NCI-H82 treated with DMSO at 0.1 percent for 48 hours (cell line): ENCODE data around the gene SPATS2L.

Experiments used
- DNase-seq: peaks from one replicate; lab custom pipeline; 2025; ENCODE audit not compliant: unreplicated experiment; lab: John Stamatoyannopoulos, UW

Gene SPATS2L

GRCh38 chr2:200376513-200377354 is 70.2 kb downstream of the SPATS2L start:
- DNase-seq: no peak

DNA sequence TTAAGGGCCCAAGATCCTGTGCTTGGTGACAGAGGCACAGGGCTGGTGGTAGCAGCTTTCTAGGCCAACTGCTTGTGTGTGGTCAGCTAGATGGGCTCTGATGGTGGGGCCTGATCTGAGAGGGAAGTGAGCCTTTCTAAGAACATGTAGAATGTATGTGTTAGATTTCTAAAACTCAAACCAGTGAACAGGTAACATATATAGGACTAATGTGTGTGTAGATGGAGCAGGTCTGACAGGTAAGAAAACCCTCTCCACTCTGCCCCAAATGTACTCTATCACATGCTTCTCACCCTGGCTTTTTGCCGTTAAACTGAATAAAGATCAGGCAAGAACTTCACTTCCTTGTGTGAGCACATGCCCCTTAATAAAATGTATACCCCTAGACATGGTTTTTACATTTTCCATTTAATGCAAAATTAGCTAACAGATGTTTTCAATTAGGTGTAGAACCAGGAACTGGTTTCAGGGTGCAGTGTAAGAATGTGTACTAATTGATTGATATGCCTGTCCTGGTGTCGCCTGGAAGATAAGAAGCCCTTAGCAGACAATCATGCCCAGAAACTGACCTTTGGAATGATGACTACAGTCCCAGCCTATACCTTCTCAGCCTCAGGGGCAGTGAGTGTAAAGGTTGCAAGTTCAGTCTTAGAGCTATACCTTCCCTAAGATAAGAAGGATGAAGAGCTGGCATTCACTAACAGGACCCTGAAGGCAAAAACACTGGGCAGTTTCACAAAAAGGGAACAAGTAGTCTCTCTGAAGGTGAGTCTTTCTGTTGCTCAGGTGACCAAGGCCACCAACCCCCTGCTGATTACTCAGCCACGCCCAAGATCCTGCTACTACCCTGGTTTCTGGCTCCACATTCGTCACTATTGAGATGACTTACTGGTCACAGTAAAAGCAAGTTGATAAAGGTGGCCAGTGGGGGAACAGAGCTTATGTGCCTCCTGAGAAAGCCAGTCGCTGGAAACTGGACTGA is 71.2 kb downstream of the SPATS2L start:
- no peak for DNase-seq

DNA sequence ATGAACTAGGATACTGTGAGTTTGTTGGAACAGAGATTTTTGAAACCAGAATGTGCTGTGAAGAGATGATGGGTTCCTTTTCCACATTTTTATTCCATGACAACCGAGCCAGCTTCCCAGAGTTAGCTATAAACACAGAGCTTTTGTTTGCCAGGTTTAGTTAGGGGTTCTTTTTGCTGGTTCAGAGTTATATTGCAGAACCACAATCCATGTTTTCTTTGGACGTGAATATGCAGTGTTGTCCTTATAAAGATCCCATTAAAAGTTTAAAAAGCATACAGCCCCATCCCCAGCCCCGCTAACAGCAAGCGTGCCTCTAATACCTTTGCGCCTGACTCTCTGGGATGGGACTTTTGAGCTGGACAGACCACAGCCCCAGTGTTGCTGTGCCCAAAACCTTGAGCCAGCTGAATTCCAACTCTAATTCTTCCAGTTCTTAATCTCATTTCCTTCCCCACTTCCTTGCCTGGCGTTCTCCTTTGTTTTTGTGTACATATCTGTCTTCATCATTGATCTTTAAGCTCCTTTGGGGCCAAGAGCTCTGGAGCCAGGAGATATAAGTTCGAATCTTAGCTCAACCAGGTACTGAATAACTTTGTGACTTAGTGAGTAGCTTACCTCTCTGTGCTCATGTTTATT is 72.3 kb downstream of the SPATS2L start:
- peak; percentile 38 for DNase-seq

- DNase-seq: no peak
Measured at GRCh38 chr2:200379481-200380090, 73.1 kb downstream of the SPATS2L start.

- DNase-seq: no peak
Measured at GRCh38 chr2:200380091-200380561, 73.6 kb downstream of the SPATS2L start.

GRCh38 chr2:200380833-200381542 is 74.5 kb downstream of the SPATS2L start:
- DNase-seq: no peak

- DNase-seq: no peak
Measured at GRCh38 chr2:200382874-200383273, 76.4 kb downstream of the SPATS2L start.

- no peak for DNase-seq
Measured at GRCh38 chr2:200383380-200384110, 77.1 kb downstream of the SPATS2L start.

DNA sequence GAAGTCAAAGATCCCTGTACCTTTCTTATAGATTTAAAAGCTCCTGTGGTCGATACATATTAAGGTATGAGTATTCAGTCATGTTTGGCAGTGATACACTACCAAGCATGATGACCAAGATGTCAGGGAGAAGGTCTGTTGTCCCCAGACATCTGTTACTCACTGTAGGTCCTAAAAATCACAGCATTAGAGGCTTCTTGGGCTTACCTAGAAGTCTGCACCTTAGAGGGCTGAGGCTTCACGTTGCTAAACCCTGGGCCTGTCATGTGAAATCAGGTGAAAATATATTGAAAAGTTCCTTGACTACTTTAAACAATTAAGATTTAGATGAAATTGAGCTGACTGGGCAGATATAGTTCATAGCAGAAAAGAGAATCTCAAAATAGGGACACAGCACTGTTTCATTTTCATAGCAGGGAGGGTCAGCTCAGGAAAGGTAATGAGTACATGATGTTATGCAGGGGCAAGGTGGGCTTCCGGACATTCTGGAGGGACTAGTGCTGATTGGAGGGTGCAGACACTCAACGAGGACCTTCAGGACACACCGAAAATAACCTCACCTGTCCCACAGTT is 78.7 kb downstream of the SPATS2L start:
- no peak for DNase-seq

DNA sequence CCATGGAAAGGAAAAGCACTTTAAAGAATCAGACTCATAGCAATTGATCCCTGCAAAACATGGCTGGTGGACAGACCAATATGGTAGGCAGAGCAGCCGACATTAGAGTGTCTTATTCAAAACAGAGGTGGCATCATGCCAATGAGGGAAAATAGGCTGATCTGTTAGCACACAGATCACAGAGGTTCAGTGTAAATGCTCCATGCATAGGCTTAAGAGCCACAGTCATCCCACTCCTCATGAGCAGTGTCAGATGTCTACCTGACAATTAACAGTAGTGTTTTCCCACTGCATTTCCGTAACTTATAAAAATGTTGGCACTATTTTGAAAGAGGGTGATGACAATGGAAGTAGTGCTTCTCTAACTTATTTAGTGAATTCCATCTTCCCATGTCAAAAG is 86.7 kb downstream of the SPATS2L start:
- no peak for DNase-seq

DNA sequence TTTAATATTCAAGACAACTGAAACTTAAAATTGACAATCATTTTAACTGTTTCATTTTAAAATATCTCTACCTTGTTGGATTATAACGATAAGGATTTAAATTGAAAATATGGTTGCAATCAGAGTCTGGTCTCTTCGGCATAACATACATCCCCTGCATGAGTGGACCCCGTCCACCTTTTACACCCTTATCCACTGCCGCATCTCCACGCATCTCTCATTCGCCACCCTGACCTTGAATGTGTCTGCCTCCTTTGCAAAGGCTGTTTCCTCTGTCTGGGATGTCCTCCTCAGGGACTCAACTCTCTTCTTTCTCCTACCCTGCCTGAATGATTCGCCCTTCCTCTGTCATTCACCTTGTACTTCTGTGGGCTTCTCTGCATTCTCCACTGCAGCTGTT is 87.6 kb downstream of the SPATS2L start:
- no peak for DNase-seq

DNA sequence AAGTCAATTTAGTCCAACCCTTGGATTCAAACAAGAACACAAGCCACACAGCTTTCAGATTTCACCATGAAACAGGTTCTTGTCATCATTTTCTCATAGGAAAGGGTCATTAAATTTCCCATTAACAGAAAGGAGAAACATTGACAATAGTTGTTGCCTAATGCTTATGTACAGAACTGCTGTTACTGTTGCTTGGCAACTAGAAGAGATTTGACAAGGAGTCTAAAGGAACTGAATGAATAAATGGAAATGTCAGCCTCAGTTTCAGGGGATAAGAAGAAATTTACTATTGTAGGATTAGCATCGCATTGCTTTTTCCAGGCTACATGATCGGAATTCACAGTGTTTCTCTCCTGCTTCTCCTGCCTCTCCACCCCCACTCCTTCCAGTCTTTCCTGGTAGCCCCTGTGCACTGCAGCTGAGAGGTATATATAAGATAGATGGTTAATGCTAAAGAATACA is 90.3 kb downstream of the SPATS2L start:
- no peak for DNase-seq

DNA sequence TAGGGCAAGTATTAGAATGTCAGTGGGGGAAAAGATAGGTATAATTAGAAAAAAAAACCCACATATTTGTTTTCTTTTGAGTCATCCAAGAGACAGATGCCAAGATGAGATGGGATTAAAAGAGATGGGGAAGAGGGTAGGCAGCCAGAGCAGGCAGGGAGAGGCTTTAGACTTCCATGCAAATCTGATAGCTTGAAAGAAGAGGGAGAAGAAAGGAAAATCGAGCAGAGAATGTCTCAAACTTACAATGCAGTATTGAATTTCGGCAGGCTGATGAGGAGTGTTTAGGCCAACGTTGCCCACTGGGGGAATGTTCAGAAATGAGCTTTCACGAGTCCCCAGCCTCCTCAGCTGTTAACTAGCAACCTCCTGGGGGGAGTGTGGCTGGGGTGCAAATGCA is 91.3 kb downstream of the SPATS2L start:
- DNase-seq: peak; percentile 23

DNA sequence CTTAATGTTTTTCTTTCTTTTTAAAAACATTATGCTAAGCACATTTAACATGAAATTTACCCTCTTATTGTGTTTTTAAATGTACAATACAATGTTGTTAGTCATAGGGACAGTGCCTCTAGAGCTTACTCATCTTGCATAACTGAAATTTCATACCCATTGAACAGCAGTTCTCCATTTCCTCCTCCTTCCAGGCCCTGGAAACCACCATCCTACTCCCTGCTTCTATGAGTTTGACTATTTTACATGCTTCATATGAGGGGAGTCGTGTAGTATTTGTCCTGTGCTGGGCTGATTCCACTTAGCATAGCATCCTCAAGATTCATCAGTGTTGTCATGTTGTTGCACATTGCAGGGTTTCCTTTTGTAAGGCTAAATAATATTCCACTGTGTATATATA is 92.6 kb downstream of the SPATS2L start:
- DNase-seq: no peak

DNA sequence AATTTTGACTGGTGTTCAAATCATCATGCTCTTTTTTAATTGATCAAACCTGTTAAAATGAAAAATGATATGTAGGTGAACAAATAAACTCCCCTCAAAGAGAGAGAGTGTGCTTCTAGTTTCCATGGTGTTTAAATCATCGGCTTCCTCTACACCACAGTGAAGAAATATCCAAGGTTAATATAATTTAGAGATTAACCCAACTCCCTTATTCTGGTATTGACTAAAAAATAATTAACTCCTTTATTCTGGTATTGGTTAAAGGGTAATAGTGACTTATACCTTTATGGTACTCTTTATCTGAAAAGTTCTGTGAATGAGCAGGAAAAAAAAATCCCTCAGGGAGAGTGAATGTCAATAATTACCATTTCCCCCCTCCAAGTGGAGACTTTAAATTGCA is 93.1 kb downstream of the SPATS2L start:
- DNase-seq: no peak

DNA sequence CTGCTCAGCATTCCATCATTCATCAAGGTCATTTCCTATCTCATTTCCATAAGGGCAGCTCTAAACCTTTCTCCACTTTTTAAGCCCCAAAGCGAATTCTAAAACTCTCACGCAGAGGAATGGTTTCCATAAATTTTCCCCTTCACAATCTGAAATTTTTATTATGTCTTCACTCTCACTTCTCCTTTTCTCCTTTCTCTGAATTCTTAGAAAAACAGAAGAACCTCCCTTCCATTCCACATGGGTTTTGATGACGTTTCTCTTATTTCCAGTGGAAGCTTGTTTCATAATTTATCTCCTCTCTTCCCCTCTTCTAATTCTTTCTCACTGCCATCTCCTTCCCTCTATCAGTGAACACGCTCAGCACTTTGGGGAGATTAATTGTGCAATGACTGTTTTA is 97.3 kb downstream of the SPATS2L start:
- DNase-seq: no peak

GRCh38 chr2:200404615-200405014 is 98.1 kb downstream of the SPATS2L start:
- peak; percentile 51 for DNase-seq

DNA sequence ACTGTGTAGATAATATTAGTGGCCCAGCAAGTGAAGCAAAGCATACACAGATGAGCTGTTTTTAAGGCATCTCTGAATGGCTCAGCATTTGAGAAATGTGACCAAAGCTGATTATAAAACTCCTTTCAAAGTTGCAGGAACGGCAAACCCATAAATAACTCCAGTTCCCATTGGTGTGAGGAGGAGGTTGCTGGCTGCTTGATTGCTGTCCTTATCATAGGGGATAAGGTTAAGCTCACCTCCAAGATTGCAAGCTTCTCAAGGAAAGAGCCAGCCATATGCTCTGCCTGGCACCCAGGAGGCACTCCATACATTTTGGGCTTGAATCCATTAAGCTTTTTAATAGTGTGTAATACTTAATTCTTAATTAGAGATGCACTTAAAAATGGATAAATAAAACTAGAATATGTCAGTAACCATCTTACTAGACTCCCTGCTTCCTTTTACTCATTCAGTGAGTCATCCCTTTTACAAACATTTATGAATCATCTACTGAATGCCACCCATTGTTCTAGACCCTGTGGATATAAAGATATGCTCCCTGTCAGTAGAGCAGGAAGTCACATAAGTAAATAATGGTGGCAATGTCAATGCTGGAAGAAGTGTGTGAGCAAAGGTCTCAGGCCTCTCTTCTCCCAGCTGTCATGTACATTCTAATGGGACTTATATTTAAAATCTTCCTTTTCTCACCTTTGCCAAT is 99.3 kb downstream of the SPATS2L start:
- DNase-seq: peak; percentile 82
